Liver (tissue), 3 donors: ENCODE measurements around the gene HIVEP2.
A peak's percentile ranks its signal among the peaks of the same experiment; 100 is the strongest.

Experiments used
- HNF4G ChIP-seq: IDR thresholded peaks from 2 replicates; pipeline ENCODE4 v1.6.1; 2016; ENCODE audit warnings: antibody characterized with exemption
- JUND ChIP-seq, 2 donors: IDR thresholded peaks; 2 replicates each; pipeline ENCODE4 v1.6.1; 2016; ENCODE audit warnings: antibody characterized with exemption in 2 of 2
- RAD21 ChIP-seq, 2 donors: IDR thresholded peaks; 2 replicates each; pipeline ENCODE4 v1.6.1; 2016; ENCODE audit warnings: antibody characterized with exemption in 2 of 2, mild to moderate bottlenecking in 2 of 2
- SP1 ChIP-seq: IDR thresholded peaks from 2 replicates; pipeline ENCODE4 v1.6.1; 2018; ENCODE audit warnings: antibody characterized with exemption, mild to moderate bottlenecking
- TAF1 ChIP-seq: conservative IDR thresholded peaks from 2 replicates; pipeline ENCODE4 v1.6.1; 2016; ENCODE audit warnings: antibody characterized with exemption, mild to moderate bottlenecking
- TF ChIP-seq, protein P1 (sequence below): fragments of 150-350 bp; IDR thresholded peaks from 2 replicates; pipeline ENCODE4 v1.5.1; 2017; ENCODE audit warnings: improper control_type of control experiment, low read depth, low read length; ENCODE audit not compliant: missing input control
- TF ChIP-seq, protein P2 (sequence below): IDR thresholded peaks from 2 replicates; pipeline ENCODE4 v1.6.1; 2016; ENCODE audit warnings: antibody characterized with exemption
- donor health status: healthy.
- donor health status: healthy.

DNA sequence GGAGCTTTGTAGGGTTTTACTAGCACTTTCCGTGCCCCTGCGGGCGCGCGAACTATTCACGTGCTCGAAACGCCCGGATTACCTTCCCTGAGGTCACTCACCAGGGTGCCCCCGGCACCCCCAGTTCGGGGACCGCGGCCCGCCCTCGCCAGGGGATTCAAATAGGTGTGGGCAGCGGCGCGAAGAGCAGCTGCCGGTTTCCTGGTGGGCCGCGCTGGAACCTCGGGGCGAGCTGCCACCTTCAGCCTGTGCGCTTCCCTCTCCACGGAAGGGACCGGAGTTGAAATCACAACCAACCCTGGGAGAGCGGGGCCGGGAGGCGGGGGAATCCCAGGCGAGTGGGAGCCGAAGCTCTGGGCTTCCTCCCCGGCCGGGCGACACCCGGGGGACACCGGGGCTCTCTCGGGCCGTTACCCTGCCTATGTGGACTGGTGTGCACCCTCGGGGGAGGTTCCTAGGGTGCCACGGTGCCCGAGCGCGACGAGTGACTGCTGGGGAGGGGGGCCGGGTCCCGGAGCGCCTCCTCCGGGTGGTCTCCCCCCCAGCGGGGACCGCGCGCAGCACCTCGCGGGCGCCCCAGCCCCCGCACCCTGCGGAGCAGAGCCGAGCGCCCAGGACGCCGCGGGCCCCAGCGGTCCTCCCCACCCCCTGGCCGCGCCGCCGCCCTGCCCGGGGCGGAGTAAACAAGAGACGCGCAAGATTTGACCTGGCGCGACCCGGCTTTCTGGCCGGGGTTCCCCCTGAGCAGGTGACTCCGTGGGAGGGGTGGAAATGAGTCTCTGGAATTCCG is 2.1 kb upstream of the HIVEP2 start:
- TF ChIP-seq, protein P1, sequence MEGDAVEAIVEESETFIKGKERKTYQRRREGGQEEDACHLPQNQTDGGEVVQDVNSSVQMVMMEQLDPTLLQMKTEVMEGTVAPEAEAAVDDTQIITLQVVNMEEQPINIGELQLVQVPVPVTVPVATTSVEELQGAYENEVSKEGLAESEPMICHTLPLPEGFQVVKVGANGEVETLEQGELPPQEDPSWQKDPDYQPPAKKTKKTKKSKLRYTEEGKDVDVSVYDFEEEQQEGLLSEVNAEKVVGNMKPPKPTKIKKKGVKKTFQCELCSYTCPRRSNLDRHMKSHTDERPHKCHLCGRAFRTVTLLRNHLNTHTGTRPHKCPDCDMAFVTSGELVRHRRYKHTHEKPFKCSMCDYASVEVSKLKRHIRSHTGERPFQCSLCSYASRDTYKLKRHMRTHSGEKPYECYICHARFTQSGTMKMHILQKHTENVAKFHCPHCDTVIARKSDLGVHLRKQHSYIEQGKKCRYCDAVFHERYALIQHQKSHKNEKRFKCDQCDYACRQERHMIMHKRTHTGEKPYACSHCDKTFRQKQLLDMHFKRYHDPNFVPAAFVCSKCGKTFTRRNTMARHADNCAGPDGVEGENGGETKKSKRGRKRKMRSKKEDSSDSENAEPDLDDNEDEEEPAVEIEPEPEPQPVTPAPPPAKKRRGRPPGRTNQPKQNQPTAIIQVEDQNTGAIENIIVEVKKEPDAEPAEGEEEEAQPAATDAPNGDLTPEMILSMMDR = no peak
- TF ChIP-seq, protein P2, sequence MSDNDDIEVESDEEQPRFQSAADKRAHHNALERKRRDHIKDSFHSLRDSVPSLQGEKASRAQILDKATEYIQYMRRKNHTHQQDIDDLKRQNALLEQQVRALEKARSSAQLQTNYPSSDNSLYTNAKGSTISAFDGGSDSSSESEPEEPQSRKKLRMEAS = peak; percentile 40
- TF ChIP-seq HNF4G = no peak
- TF ChIP-seq JUND (IDR thresholded peaks at IDR 0.05) = peak in 1 of 2 donors; percentile 11
- TF ChIP-seq RAD21 (IDR thresholded peaks at IDR 0.05) = peak in 1 of 2 donors; percentile 17
- peak; percentile 69 for TF ChIP-seq SP1
- TF ChIP-seq TAF1 = no peak
